SK-N-SH treated with all-trans-retinoic acid at 6 μM for 48 hours (cell line): ENCODE measurements around the gene CAPRIN2.

ENCODE experiments used
- ATAC-seq: fragments of 200-7000 bp; cut with Tn5 transposase; 3 replicates; pipeline ENCODE4 v1.9.1; 2020; ENCODE audit warnings: mild to moderate bottlenecking, moderate library complexity
- BACH2 ChIP-seq: fragments of 250-450 bp; sonication (Bioruptor Pico); IDR thresholded peaks from 2 replicates; pipeline ENCODE4 v1.9.0; 2021; ENCODE audit warnings: mild to moderate bottlenecking, borderline replicate concordance
- ESRRG ChIP-seq: fragments of 250-450 bp; sonication (Bioruptor Pico); IDR thresholded peaks from 2 replicates; pipeline ENCODE4 v1.6.1; 2021; ENCODE audit warnings: mild to moderate bottlenecking
- GLIS3 ChIP-seq: fragments of 250-450 bp; sonication (Bioruptor Pico); IDR thresholded peaks from 2 replicates; pipeline ENCODE4 v1.5.0; 2020; ENCODE audit warnings: mild to moderate bottlenecking, moderate library complexity
- ISL1 ChIP-seq: fragments of 250-450 bp; sonication (Bioruptor Pico); IDR thresholded peaks from 2 replicates; pipeline ENCODE4 v2.1.2; 2022; ENCODE audit warnings: mild to moderate bottlenecking, moderate library complexity
- OSR1 ChIP-seq: fragments of 250-450 bp; sonication (Bioruptor Pico); IDR thresholded peaks from 2 replicates; pipeline ENCODE4 v1.8.0; 2022; ENCODE audit warnings: moderate library complexity, mild to moderate bottlenecking, inconsistent platforms
- PPARA ChIP-seq: fragments of 250-450 bp; sonication (Bioruptor Pico); IDR thresholded peaks from 2 replicates; pipeline ENCODE4 v1.5.0; 2020; ENCODE audit warnings: mild to moderate bottlenecking, borderline replicate concordance
- RARB ChIP-seq: fragments of 250-450 bp; sonication (Bioruptor Pico); IDR thresholded peaks from 2 replicates; pipeline ENCODE4 v1.8.0; 2021; ENCODE audit warnings: mild to moderate bottlenecking, moderate library complexity
- SNAI2 ChIP-seq: fragments of 250-450 bp; sonication (Bioruptor Pico); IDR thresholded peaks from 2 replicates; pipeline ENCODE4 v1.5.0; 2020; ENCODE audit warnings: mild to moderate bottlenecking, moderate library complexity
- TCF4 ChIP-seq: fragments of 250-450 bp; sonication (Bioruptor Pico); IDR thresholded peaks from 2 replicates; pipeline ENCODE4 v1.8.0; 2021; ENCODE audit warnings: mild to moderate bottlenecking, moderate library complexity, borderline replicate concordance
- TOX ChIP-seq: fragments of 250-450 bp; sonication (Bioruptor Pico); IDR thresholded peaks from 2 replicates; pipeline ENCODE4 v1.8.0; 2021; ENCODE audit warnings: mild to moderate bottlenecking, moderate library complexity, borderline replicate concordance
- ZC3H10 ChIP-seq: fragments of 250-450 bp; sonication (Bioruptor Pico); IDR thresholded peaks from 2 replicates; pipeline ENCODE4 v1.5.1; 2021; ENCODE audit warnings: mild to moderate bottlenecking, moderate library complexity
- ZFP3 ChIP-seq: fragments of 250-450 bp; sonication (Bioruptor Pico); IDR thresholded peaks from 2 replicates; pipeline ENCODE4 v1.5.0; 2020; ENCODE audit warnings: mild to moderate bottlenecking, moderate library complexity
- ZFP30 ChIP-seq: fragments of 450-650 bp; formaldehyde crosslinking; IDR thresholded peaks from 2 replicates; pipeline ENCODE4 v1.5.0; 2022; ENCODE audit warnings: mild to moderate bottlenecking, moderate library complexity
- ZNF565 ChIP-seq: fragments of 450-650 bp; formaldehyde crosslinking; conservative IDR thresholded peaks from 2 replicates; pipeline ENCODE4 v1.5.0; 2020; ENCODE audit warnings: low read depth, mild to moderate bottlenecking, moderate library complexity
- ZNF70 ChIP-seq: fragments of 450-650 bp; formaldehyde crosslinking; IDR thresholded peaks from 2 replicates; pipeline ENCODE4 v1.5.0; 2020; ENCODE audit warnings: mild to moderate bottlenecking, moderate library complexity
- ZNF8 ChIP-seq: fragments of 450-650 bp; formaldehyde crosslinking; IDR thresholded peaks from 2 replicates; pipeline ENCODE4 v1.5.0; 2020; ENCODE audit warnings: mild to moderate bottlenecking, moderate library complexity
- TF ChIP-seq, protein P1 (sequence below): fragments of 250-450 bp; sonication (Bioruptor Pico); IDR thresholded peaks from 2 replicates; pipeline ENCODE4 v1.5.1; 2021; ENCODE audit warnings: mild to moderate bottlenecking, moderate library complexity
- TF ChIP-seq, protein P2 (sequence below): fragments of 250-450 bp; sonication (Bioruptor Pico); IDR thresholded peaks from 2 replicates; pipeline ENCODE4 v1.5.1; 2020; ENCODE audit warnings: low read depth, mild to moderate bottlenecking, moderate library complexity
- TF ChIP-seq, protein P3 (sequence below): fragments of 250-450 bp; sonication (Bioruptor Pico); IDR thresholded peaks from 2 replicates; pipeline ENCODE4 v1.8.0; 2021; ENCODE audit warnings: low read depth, mild to moderate bottlenecking, moderate library complexity, borderline replicate concordance
- TF ChIP-seq, protein P4 (sequence below): fragments of 250-450 bp; sonication (Bioruptor Pico); IDR thresholded peaks from 2 replicates; pipeline ENCODE4 v1.5.0; 2020; ENCODE audit warnings: mild to moderate bottlenecking, moderate library complexity

The CAPRIN2 gene

DNA sequence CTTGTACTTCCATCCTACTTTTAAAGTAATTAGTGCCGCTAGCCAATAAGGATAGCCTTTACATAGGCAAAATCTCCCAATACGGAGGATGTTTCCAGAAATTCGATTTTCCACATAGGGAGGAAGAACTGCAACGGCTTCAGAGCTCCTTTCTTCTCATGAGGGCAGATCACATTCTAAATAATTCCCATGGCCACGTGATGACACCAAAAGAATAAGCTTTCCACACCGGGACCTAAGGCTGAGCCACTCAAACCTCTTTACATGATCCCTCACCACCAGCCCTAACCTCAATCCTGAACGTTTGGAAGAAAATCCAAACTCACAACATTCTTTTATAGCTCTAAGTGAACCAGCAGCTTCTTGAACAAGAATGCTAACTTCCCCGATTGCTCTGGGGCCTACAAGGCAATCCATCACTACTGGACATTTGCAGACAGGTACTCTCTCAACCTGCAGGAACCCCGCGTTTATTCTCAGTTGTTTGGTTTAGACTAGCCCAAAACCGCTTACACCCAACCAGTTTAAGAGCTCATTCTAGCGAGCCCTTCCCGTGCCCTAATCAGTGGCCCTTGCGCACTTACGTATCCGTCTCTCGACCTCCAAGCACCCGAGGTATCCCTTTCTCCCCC is 884 bp downstream of the CAPRIN2 start:
- peak; percentile 28 for ATAC-seq

DNA sequence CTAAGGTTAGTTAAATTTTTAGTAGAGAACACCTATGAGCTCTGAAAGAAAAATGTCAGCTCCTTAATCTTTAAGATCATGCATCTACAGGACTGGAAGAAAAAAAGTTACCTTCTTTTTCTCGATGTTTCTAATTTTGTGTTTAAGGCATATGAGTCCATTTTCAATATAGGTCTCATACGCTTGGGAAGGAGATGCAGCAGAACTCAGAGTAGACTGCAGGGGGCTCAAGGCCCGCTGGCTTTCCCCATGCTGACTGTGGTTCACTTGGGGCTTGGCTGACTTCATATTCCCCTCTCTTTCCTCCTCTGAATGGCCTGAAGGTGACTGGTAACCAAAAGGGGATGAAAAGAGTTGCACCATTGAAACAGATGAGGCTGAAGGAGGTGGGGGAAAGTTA is 1.5 kb downstream of the CAPRIN2 start:
- no peak for TF ChIP-seq BACH2 (CRISPR knock-in tag)
- TF ChIP-seq ESRRG (CRISPR knock-in tag) = no peak
- TF ChIP-seq, protein P1, sequence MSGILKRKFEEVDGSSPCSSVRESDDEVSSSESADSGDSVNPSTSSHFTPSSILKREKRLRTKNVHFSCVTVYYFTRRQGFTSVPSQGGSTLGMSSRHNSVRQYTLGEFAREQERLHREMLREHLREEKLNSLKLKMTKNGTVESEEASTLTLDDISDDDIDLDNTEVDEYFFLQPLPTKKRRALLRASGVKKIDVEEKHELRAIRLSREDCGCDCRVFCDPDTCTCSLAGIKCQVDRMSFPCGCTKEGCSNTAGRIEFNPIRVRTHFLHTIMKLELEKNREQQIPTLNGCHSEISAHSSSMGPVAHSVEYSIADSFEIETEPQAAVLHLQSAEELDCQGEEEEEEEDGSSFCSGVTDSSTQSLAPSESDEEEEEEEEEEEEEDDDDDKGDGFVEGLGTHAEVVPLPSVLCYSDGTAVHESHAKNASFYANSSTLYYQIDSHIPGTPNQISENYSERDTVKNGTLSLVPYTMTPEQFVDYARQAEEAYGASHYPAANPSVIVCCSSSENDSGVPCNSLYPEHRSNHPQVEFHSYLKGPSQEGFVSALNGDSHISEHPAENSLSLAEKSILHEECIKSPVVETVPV (CRISPR knock-in tag) = no peak
- no peak for TF ChIP-seq ZNF70 (CRISPR knock-in tag)
- TF ChIP-seq ZNF8 (CRISPR knock-in tag) = no peak
- TF ChIP-seq, protein P2, sequence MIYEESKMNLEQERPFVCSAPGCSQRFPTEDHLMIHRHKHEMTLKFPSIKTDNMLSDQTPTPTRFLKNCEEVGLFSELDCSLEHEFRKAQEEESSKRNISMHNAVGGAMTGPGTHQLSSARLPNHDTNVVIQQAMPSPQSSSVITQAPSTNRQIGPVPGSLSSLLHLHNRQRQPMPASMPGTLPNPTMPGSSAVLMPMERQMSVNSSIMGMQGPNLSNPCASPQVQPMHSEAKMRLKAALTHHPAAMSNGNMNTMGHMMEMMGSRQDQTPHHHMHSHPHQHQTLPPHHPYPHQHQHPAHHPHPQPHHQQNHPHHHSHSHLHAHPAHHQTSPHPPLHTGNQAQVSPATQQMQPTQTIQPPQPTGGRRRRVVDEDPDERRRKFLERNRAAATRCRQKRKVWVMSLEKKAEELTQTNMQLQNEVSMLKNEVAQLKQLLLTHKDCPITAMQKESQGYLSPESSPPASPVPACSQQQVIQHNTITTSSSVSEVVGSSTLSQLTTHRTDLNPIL (CRISPR knock-in tag) = no peak
- TF ChIP-seq TOX = no peak
- no peak for TF ChIP-seq ZFP30 (CRISPR knock-in tag)
- TF ChIP-seq ZNF565 (CRISPR knock-in tag) = no peak
- TF ChIP-seq SNAI2 (CRISPR knock-in tag) = no peak
- no peak for TF ChIP-seq ZC3H10 (CRISPR knock-in tag)
- no peak for TF ChIP-seq TCF4 (CRISPR knock-in tag)
- TF ChIP-seq, protein P3, sequence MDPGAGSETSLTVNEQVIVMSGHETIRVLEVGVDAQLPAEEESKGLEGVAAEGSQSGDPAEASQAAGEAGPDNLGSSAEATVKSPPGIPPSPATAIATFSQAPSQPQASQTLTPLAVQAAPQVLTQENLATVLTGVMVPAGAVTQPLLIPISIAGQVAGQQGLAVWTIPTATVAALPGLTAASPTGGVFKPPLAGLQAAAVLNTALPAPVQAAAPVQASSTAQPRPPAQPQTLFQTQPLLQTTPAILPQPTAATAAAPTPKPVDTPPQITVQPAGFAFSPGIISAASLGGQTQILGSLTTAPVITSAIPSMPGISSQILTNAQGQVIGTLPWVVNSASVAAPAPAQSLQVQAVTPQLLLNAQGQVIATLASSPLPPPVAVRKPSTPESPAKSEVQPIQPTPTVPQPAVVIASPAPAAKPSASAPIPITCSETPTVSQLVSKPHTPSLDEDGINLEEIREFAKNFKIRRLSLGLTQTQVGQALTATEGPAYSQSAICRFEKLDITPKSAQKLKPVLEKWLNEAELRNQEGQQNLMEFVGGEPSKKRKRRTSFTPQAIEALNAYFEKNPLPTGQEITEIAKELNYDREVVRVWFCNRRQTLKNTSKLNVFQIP (CRISPR knock-in tag) = no peak
- no peak for TF ChIP-seq RARB (CRISPR knock-in tag)
- no peak for TF ChIP-seq ISL1 (CRISPR knock-in tag)
- TF ChIP-seq, protein P4, sequence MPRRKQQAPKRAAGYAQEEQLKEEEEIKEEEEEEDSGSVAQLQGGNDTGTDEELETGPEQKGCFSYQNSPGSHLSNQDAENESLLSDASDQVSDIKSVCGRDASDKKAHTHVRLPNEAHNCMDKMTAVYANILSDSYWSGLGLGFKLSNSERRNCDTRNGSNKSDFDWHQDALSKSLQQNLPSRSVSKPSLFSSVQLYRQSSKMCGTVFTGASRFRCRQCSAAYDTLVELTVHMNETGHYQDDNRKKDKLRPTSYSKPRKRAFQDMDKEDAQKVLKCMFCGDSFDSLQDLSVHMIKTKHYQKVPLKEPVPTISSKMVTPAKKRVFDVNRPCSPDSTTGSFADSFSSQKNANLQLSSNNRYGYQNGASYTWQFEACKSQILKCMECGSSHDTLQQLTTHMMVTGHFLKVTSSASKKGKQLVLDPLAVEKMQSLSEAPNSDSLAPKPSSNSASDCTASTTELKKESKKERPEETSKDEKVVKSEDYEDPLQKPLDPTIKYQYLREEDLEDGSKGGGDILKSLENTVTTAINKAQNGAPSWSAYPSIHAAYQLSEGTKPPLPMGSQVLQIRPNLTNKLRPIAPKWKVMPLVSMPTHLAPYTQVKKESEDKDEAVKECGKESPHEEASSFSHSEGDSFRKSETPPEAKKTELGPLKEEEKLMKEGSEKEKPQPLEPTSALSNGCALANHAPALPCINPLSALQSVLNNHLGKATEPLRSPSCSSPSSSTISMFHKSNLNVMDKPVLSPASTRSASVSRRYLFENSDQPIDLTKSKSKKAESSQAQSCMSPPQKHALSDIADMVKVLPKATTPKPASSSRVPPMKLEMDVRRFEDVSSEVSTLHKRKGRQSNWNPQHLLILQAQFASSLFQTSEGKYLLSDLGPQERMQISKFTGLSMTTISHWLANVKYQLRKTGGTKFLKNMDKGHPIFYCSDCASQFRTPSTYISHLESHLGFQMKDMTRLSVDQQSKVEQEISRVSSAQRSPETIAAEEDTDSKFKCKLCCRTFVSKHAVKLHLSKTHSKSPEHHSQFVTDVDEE (CRISPR knock-in tag) = no peak
- no peak for TF ChIP-seq OSR1 (CRISPR knock-in tag)
- TF ChIP-seq PPARA (CRISPR knock-in tag) = no peak
- peak; percentile 63 for ATAC-seq

More for the DNA sequence above, 884 bp downstream of the CAPRIN2 start:
- TF ChIP-seq ZFP3 (CRISPR knock-in tag) (no peak), TOX (no peak), ESRRG (CRISPR knock-in tag) (no peak), BACH2 (CRISPR knock-in tag) (no peak), PPARA (CRISPR knock-in tag) (no peak), GLIS3 (CRISPR knock-in tag) (no peak), SNAI2 (CRISPR knock-in tag) (no peak)
- TF ChIP-seq, protein P2 (CRISPR knock-in tag) = no peak
- TF ChIP-seq, protein P3 (CRISPR knock-in tag) = no peak
- TF ChIP-seq, protein P1 (CRISPR knock-in tag) = no peak
